ENCODE data around the gene RPTOR.

Gene RPTOR

DNA sequence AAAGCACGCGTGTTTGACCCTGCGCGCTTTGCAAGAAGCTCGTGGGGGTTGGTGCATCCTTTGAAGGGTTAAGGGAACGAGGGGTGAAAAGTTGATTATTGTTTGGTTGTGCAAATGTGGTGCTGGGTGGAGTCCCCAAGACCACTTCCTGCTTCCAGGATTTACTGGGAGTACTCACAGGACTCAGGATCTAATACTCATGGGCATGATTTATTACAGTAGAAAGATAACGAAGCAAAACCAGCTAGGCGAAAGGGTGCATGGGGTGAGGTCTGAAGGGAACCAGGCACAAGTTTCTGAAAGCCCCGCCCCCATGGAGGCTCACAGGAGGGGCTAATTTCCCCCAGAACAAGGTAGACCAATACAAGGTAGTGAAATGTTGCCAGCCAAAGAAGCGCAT is 58.8 kb downstream of the RPTOR start:
- Mint-ChIP-seq H3K36me3 (ENCODE audit: low read depth) (peaks cover 25% of the 10 kb centered on the region), H3K27ac (no peak overlapping the region)

GRCh38 chr17:80604009-80604669 is 59.5 kb downstream of the RPTOR start:
- H3K4me1 Mint-ChIP-seq: peaks cover 69% of the 10 kb centered on the region
- no peak overlapping the region for H3K4me3 Mint-ChIP-seq
- peak overlapping the region; percentile 89 for H3K27ac Mint-ChIP-seq
- H3K27me3 Mint-ChIP-seq: no peaks in the 10 kb centered on the region
- ATAC-seq: no peak
- H3K36me3 Mint-ChIP-seq (ENCODE audit: low read depth): peaks cover 25% of the 10 kb centered on the region
- H3K9me3 Mint-ChIP-seq: no peaks in the 10 kb centered on the region
- no peak for DNase-seq

More for the DNA sequence above, 58.8 kb downstream of the RPTOR start:
- ATAC-seq: no peak
- H3K4me1 Mint-ChIP-seq: peaks cover 69% of the 10 kb centered on the region
- no peaks in the 10 kb centered on the region for H3K9me3 Mint-ChIP-seq
- DNase-seq: no peak
- H3K27me3 Mint-ChIP-seq: no peaks in the 10 kb centered on the region
- no peak overlapping the region for H3K4me3 Mint-ChIP-seq

GRCh38 chr17:80604670-80605010 is 60.0 kb downstream of the RPTOR start:
- DNase-seq (no peak), ATAC-seq (no peak)
- no peaks in the 10 kb centered on the region for H3K27me3 Mint-ChIP-seq
- H3K27ac Mint-ChIP-seq: peak overlapping the region; percentile 89
- peaks cover 25% of the 10 kb centered on the region for H3K36me3 Mint-ChIP-seq (ENCODE audit: low read depth)
- peaks cover 69% of the 10 kb centered on the region for H3K4me1 Mint-ChIP-seq
- H3K4me3 Mint-ChIP-seq: no peak overlapping the region
- H3K9me3 Mint-ChIP-seq: no peaks in the 10 kb centered on the region

- Mint-ChIP-seq H3K36me3 (ENCODE audit: low read depth) (peaks cover 23% of the 10 kb centered on the region), H3K27me3 (no peaks in the 10 kb centered on the region), H3K4me1 (peaks cover 68% of the 10 kb centered on the region), H3K27ac (peak overlapping the region; percentile 89), H3K9me3 (no peaks in the 10 kb centered on the region), H3K4me3 (peak overlapping the region; percentile 34)
- DNase-seq (peak; percentile 65), ATAC-seq (peak; percentile 100)
Observed at GRCh38 chr17:80605326-80606066, 60.9 kb downstream of the RPTOR start.

DNA sequence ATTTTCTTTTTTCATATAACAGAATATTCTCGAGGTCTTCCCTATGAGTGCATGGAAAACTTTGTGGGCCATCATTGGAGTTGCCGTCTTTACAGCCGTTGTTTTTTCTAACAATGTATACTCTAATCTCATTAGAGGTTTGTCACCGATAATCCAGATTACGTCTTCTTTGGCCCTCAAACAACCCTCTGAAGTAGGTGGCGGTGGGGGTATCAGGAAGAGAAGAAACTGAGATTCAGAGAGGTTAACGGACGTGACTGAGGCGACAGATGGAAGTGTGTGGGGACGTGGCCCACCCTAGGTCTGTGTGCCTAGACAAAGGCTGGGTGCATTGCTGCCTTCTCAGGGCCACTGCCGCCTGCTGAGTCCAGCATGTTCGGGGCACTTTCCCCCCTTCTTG is 63.7 kb downstream of the RPTOR start:
- H3K27me3 Mint-ChIP-seq: no peaks in the 10 kb centered on the region
- no peak for DNase-seq
- no peaks in the 10 kb centered on the region for H3K9me3 Mint-ChIP-seq
- H3K4me1 Mint-ChIP-seq: peaks cover 80% of the 10 kb centered on the region
- peaks cover 19% of the 10 kb centered on the region for H3K36me3 Mint-ChIP-seq (ENCODE audit: low read depth)
- no peak overlapping the region for H3K4me3 Mint-ChIP-seq
- H3K27ac Mint-ChIP-seq: no peak overlapping the region
- no peak for ATAC-seq

- peaks cover 80% of the 10 kb centered on the region for H3K4me1 Mint-ChIP-seq
Observed at GRCh38 chr17:80609757-80610156, 65.1 kb downstream of the RPTOR start.

GRCh38 chr17:80611816-80612215 is 67.2 kb downstream of the RPTOR start:
- Mint-ChIP-seq H3K36me3 (ENCODE audit: low read depth) (peaks cover 10% of the 10 kb centered on the region), H3K27me3 (no peaks in the 10 kb centered on the region), H3K4me3 (no peak overlapping the region), H3K27ac (no peak overlapping the region), H3K9me3 (no peaks in the 10 kb centered on the region), H3K4me1 (peaks cover 71% of the 10 kb centered on the region)
- DNase-seq (no peak), ATAC-seq (no peak)

More at GRCh38 chr17:80609757-80610156, 65.1 kb downstream of the RPTOR start:
- no peaks in the 10 kb centered on the region for H3K9me3 Mint-ChIP-seq
- H3K36me3 Mint-ChIP-seq (ENCODE audit: low read depth): peaks cover 12% of the 10 kb centered on the region
- no peaks in the 10 kb centered on the region for H3K27me3 Mint-ChIP-seq
- H3K27ac Mint-ChIP-seq: no peak overlapping the region
- ATAC-seq: no peak
- H3K4me3 Mint-ChIP-seq: no peak overlapping the region
- DNase-seq: no peak

- Mint-ChIP-seq H3K9me3 (no peaks in the 10 kb centered on the region), H3K27ac (peak overlapping the region; percentile 51)
Observed at GRCh38 chr17:80612997-80613731, 68.5 kb downstream of the RPTOR start.

DNA sequence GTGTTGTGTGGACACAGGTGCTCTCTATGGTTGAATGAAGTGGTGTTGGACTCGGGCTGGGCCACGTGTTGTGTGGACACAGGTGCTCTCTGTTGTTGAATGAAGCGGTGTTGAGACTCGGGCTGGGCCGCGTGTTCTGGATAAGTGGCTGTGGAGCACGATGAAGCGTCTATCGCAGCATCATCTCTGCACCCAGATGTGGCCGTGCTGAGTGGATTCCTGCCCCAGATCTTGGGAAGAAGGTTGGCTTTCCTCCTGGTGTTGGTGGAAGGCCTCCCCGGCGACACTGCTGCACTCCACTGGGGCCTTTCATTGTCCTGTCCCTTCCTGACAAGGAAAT is 69.1 kb downstream of the RPTOR start:
- peaks cover 70% of the 10 kb centered on the region for H3K4me1 Mint-ChIP-seq
- no peak for ATAC-seq
- no peak for DNase-seq
- peak overlapping the region; percentile 51 for H3K27ac Mint-ChIP-seq
- no peaks in the 10 kb centered on the region for H3K27me3 Mint-ChIP-seq
- H3K9me3 Mint-ChIP-seq: no peaks in the 10 kb centered on the region
- no peak overlapping the region for H3K4me3 Mint-ChIP-seq
- H3K36me3 Mint-ChIP-seq (ENCODE audit: low read depth): peaks cover 10% of the 10 kb centered on the region

More at GRCh38 chr17:80612997-80613731, 68.5 kb downstream of the RPTOR start:
- no peaks in the 10 kb centered on the region for H3K27me3 Mint-ChIP-seq
- peaks cover 67% of the 10 kb centered on the region for H3K4me1 Mint-ChIP-seq
- H3K36me3 Mint-ChIP-seq (ENCODE audit: low read depth): peaks cover 10% of the 10 kb centered on the region
- ATAC-seq: no peak
- DNase-seq: no peak
- no peak overlapping the region for H3K4me3 Mint-ChIP-seq

DNA sequence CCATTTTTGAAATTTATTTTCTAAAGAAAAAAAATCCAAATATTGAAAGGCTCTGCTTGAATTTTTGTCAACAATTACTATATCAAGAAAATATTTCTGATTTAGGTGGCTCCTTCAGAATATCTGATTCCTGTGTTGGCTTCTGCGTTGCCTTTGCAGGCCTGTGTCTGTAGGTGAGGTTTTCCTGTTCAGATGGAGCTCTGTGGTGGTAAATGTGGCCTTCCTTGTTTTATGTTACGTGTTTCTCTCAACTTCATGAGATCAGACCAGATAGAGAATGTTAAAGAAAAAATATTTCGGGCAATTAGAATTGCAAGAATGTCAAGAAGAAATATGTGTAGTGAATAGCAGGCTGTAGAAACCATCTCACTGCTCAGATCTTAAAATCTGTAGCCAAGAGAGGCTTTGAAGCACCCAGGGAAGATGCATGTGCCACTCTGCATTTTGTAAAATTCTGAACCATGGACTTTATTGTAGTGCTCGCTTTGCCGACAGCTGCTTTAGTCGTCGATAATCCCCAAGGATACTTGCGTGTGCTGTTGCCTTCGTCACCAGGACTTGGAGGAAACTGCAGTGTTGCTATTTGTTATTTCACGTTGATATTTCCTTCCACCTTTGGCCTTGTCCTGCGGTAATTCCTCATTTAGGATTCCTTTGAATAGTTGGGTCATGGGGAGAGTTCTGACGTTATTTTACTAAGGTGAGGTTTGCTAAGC is 69.9 kb downstream of the RPTOR start:
- Mint-ChIP-seq H3K4me1 (peaks cover 70% of the 10 kb centered on the region), H3K27me3 (no peaks in the 10 kb centered on the region), H3K4me3 (no peak overlapping the region), H3K36me3 (ENCODE audit: low read depth) (peaks cover 10% of the 10 kb centered on the region), H3K9me3 (no peaks in the 10 kb centered on the region), H3K27ac (no peak overlapping the region)
- no peak for DNase-seq
- no peak for ATAC-seq

- Mint-ChIP-seq H3K27me3 (no peaks in the 10 kb centered on the region), H3K4me3 (no peak overlapping the region), H3K9me3 (no peaks in the 10 kb centered on the region), H3K4me1 (peaks cover 64% of the 10 kb centered on the region), H3K36me3 (ENCODE audit: low read depth) (peaks cover 8% of the 10 kb centered on the region), H3K27ac (peak overlapping the region; percentile 13)
- ATAC-seq (no peak), DNase-seq (no peak)
Observed at GRCh38 chr17:80615376-80615775, 70.7 kb downstream of the RPTOR start.

DNA sequence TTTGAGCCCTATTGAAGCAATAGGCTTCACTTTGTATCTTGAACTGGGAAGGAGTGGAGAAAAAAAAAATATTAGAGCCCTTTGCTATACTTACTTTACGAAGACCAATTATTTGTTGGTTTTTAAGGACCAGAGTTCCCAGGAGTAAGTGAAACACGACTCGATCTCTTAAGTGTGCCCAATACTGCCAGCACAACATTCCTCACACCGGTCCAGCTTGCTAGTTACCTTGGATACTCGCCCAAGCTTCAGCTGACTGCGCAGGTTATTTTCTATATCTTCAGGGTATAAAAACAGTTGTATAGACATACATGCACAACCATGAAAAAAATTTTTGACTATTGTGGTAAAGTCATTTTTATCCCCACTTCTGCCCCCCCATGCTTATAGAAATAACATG is 72.1 kb downstream of the RPTOR start:
- Mint-ChIP-seq H3K27me3 (no peaks in the 10 kb centered on the region), H3K4me1 (peaks cover 64% of the 10 kb centered on the region), H3K4me3 (no peak overlapping the region), H3K36me3 (ENCODE audit: low read depth) (peaks cover 2% of the 10 kb centered on the region), H3K9me3 (no peaks in the 10 kb centered on the region), H3K27ac (no peak overlapping the region)
- ATAC-seq (no peak), DNase-seq (no peak)

GRCh38 chr17:80618304-80618703 is 73.7 kb downstream of the RPTOR start:
- H3K36me3 Mint-ChIP-seq (ENCODE audit: low read depth): peaks cover 2% of the 10 kb centered on the region
- ATAC-seq: peak; percentile 74
- H3K4me3 Mint-ChIP-seq: no peak overlapping the region
- H3K4me1 Mint-ChIP-seq: peaks cover 63% of the 10 kb centered on the region
- no peaks in the 10 kb centered on the region for H3K9me3 Mint-ChIP-seq
- H3K27ac Mint-ChIP-seq: peak overlapping the region; percentile 63
- no peaks in the 10 kb centered on the region for H3K27me3 Mint-ChIP-seq
- DNase-seq: peak; percentile 20

DNA sequence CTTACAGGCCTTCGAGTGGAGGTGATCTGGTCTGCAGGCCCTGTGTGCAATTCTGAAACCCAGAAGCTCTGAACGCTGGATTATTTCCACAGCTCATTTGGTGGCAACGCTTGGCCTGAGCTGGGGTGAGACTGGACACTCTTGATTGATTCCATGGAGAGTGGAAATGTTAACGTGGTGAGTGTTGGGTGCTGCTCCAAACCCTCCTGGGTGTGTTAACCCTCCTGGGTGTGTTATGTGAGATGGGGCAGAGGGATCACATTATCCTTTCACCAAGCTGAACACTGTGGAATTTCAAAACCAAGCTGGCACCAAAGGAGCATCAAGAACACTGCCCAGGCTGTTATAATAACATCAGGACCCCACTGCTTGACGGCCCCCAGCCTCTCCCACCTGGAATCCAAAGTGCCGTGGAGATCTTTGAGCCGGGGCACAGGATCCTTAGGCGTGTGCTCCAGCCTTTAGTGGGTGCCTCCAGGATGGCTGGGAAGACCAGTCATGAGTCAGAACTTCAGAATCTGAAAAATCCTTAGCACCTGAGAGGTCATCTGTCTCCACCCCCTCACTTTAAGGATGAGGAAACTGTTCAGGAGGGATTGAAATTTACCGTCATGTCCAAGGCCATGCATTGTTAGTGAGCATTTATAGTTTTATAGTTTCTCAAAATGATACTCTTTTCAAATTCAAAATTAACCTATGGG is 75.0 kb downstream of the RPTOR start:
- Mint-ChIP-seq H3K36me3 (ENCODE audit: low read depth) (peaks cover 3% of the 10 kb centered on the region), H3K4me3 (no peak overlapping the region), H3K9me3 (no peaks in the 10 kb centered on the region), H3K27me3 (no peaks in the 10 kb centered on the region), H3K4me1 (peaks cover 51% of the 10 kb centered on the region), H3K27ac (no peak overlapping the region)
- ATAC-seq (no peak), DNase-seq (no peak)
